Myocyte (in vitro differentiated cells): ENCODE measurements around the gene EIF5A. TPM values are rescaled to one million over a fixed set of nuclear protein-coding genes. Genes with fewer than 3 reads are reported as not detected.

Experiments used
- DNase-seq: peaks from one replicate; pipeline ENCODE4 v3.0.0-alpha.2; 2012; ENCODE audit warnings: low read depth
- polyA plus RNA-seq: library from polyadenylated mRNA; unstranded; fragments of >200 nt; gene quantifications from one replicate; pipeline ENCODE4 v1.2.1, GENCODE V29; 2012; ENCODE audit warnings: missing spikeins
- total RNA-seq: library from RNA; depleted of rRNA; stranded (reverse); fragments of >200 nt; gene quantifications from 2 replicates; pipeline ENCODE4 v1.2.3, GENCODE V29; 2014

The EIF5A gene
- total RNA-seq: 510 and 518 TPM in 2 replicates
- 606 TPM for polyA plus RNA-seq

DNA sequence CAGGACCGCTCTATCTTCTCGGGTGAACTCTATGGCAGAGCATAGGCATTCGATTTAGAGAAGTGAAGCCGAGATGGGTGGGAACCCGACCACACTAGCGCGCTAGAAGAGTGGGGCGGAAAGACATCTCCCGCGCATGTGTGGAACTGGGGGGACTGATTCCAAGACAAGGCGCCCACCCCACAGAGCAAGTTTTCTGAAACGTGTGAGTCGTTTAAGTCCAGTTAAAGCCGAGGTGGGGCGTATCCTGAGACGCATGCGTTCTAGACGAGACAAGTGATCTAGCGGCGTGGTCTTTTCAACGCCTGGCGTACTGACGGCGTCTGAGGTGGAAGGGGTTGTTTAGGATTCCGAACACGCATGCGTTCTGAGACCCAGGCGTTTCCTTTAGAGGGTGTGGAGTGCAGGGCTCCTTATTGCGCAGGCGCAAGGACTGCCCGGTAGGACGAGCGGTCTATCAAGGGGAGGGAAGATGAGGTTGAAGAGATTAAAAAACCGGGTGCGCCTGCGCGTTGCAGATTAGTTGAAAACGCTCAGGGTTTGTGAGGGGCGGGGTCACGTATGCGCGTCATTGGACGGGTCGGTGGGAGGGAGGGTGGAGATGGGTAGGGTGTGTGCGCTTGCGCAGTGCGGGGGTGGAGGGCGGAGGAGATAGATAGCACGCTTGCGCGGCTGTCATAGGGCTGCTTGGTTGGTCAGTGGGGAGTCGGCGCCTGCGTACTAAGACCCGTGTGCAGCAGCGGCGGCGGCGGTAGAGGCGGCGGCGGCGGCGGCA lies at the start of gene EIF5A:
Gene EIF5A, plus strand, starts transcription at position 718 of the 775 bp plus-strand sequence. CDS start 2,008 bp downstream, outside the sequence.
- peak; percentile 100 for DNase-seq

DNA sequence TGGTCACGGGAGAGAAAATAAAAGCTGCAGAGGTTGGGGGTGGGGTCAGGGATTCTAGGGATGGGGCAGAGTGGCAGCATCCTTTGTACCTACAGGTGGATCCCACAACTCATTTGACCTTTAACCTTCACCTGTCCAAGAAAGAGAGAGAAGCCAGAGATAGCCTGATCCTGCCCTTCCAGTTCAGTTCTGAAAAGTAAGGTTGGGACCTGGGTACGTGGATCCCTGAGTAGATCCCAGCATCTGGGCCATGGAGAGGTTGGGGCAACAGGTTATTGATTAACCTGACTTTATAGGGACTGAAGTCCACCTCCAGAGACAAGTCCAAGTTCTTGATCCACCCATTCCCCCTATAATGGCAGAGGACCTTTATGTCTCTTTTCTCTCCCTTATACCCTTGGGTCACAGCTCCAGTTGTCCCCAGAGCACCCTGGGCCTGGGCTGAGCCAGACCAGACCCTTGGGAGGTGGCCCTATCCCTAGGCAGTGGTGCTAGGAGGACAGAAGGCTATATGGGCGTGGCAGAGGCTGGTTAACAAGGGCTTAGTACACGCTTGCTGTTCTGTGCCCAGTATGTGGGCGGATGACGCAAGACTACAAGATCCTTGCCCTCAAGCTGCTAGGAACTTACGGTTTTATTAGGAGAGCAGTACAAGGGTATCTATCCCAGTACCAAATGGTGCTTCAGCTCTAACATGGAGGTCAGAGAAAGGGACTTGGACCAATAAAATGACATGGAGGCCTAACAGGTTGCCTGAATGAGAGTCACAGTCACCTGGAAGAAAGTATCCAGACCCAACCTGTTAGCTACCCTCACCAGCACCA lies 48.5 kb upstream of the EIF5A start:
- no peak for DNase-seq

GRCh38 chr17:7259555-7259889 lies 47.9 kb upstream of the EIF5A start:
- no peak for DNase-seq

DNA sequence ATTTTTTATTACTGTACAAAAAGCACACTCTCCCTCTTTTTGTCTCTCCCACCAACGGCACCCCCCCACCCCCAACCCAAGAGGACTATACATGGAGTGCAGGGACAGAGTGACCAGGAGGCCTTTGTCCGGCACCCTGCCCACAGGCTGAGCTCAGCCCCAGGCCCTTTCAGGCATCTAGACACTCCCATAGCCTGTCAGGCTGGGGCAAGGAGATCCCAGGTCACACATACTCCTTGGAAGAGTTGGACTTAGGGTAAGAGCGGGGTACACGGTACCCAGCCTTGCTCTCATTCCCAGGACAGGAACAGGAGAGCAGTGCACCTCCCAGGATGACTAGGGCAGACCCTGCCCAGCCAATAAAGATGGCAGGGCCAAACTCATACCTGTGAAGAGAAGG lies 47.3 kb upstream of the EIF5A start:
- DNase-seq: no peak

GRCh38 chr17:7260651-7261378 lies 46.6 kb upstream of the EIF5A start:
- DNase-seq: no peak

- no peak for DNase-seq
These were observed 45.8 kb upstream of the EIF5A start for GRCh38 chr17:7261379-7262191.

- DNase-seq: no peak
These were observed 45.1 kb upstream of the EIF5A start, which contains the start of gene CLDN7 for GRCh38 chr17:7262192-7262934. Gene CLDN7 (minus strand): TSS chr17:7262478. CDS start chr17:7262043, 435 bp downstream.

- no peak for DNase-seq
These were observed 44.3 kb upstream of the EIF5A start for GRCh38 chr17:7262935-7263800.

- DNase-seq: no peak
These were observed 43.7 kb upstream of the EIF5A start for GRCh38 chr17:7263801-7264078.

- no peak for DNase-seq
These were observed 40.6 kb upstream of the EIF5A start for GRCh38 chr17:7266784-7267183.

GRCh38 chr17:7279448-7279847 lies 28.0 kb upstream of the EIF5A start:
- DNase-seq: no peak

GRCh38 chr17:7280519-7281073 lies 26.8 kb upstream of the EIF5A start:
- DNase-seq: peak; percentile 98

- peak; percentile 96 for DNase-seq
These were observed 26.1 kb upstream of the EIF5A start, which contains the start of gene SLC2A4 for GRCh38 chr17:7281074-7281952. Gene SLC2A4 (plus strand): TSS chr17:7281718. CDS start chr17:7281935, 217 bp downstream.

GRCh38 chr17:7281953-7282751 lies 25.3 kb upstream of the EIF5A start:
- peak; percentile 24 for DNase-seq

DNA sequence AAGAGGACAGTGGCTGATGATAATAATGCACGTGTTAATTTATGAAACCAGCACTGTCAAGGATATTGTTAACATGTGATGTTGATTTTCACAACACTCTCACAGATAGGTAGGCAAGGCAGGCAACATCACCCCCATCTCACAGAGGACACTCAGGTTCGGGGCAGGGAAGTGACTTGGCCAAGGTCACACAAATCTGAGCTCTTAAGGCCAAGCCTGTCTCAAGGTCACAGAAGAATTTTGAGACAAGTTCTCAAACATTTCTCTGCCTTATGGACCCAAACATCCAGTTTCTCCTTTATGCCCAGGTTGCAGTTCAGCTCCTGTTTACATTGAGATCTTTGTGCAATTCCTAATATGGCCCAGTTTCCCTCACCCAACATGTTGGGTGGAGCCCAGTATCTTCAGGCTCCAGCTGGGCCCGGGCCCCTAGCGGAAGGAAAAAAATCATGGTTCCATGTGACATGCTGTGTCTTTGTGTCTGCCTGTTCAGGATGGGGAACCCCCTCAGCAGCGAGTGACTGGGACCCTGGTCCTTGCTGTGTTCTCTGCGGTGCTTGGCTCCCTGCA lies 24.6 kb upstream of the EIF5A start:
- no peak for DNase-seq

DNA sequence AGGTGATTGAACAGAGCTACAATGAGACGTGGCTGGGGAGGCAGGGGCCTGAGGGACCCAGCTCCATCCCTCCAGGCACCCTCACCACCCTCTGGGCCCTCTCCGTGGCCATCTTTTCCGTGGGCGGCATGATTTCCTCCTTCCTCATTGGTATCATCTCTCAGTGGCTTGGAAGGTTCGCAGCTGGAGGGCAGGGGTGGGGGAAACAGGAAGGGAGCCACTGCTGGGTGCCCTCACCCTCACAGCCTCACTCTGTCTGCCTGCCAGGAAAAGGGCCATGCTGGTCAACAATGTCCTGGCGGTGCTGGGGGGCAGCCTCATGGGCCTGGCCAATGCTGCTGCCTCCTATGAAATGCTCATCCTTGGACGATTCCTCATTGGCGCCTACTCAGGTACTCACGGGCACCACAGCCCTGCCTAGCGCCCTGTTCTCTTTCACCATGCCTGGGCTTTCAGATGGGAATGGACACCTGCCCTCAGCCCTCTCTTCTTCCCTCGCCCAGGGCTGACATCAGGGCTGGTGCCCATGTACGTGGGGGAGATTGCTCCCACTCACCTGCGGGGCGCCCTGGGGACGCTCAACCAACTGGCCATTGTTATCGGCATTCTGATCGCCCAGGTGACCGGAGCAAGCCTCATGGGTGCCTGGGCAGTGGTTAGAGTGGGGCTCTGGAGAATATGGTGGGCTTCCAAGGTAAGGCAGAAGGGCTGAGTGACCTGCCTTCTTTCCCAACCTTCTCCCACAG lies 23.8 kb upstream of the EIF5A start:
- no peak for DNase-seq
